K562 (cell line): Measurements from ENCODE around the gene CBFA2T3.

Source experiments
- FOXK1 ChIP-seq: sonication (generic); formaldehyde crosslinking; IDR thresholded peaks from 2 replicates; pipeline ENCODE4 v1.8.0; 2022; ENCODE audit warnings: missing genetic modification reagents, mild to moderate bottlenecking, borderline replicate concordance
- PYGO2 ChIP-seq: fragments of 450-650 bp; IDR thresholded peaks from 2 replicates; pipeline ENCODE4 v1.6.1; 2016; ENCODE audit warnings: mild to moderate bottlenecking, missing genetic modification characterization, moderate library complexity, missing compliant biosample characterization
- TAF1 ChIP-seq: IDR thresholded peaks from 2 replicates; pipeline ENCODE4 v1.6.1; 2011; ENCODE audit warnings: mild to moderate bottlenecking, low read length, moderate library complexity; ENCODE audit not compliant: insufficient read depth, control insufficient read depth, severe bottlenecking; ENCODE audit errors: extremely low read depth

- TF ChIP-seq TAF1 (no peak), PYGO2 (no peak), FOXK1 (CRISPR knock-in tag) (no peak)
These were observed 143.9 kb downstream of the CBFA2T3 start for GRCh38 chr16:88833086-88833485.
